Measurements from ENCODE around the gene POLR2C. TPM values are rescaled to one million over a fixed set of nuclear protein-coding genes. Genes with fewer than 3 reads are reported as not detected.

POLR2C gene
- total and polyA plus RNA-seq, 2 of the 13 experiments (the other 11 are each of a cell fraction or from before 2014, with no cell fraction given) = 104 to 216 TPM

DNA sequence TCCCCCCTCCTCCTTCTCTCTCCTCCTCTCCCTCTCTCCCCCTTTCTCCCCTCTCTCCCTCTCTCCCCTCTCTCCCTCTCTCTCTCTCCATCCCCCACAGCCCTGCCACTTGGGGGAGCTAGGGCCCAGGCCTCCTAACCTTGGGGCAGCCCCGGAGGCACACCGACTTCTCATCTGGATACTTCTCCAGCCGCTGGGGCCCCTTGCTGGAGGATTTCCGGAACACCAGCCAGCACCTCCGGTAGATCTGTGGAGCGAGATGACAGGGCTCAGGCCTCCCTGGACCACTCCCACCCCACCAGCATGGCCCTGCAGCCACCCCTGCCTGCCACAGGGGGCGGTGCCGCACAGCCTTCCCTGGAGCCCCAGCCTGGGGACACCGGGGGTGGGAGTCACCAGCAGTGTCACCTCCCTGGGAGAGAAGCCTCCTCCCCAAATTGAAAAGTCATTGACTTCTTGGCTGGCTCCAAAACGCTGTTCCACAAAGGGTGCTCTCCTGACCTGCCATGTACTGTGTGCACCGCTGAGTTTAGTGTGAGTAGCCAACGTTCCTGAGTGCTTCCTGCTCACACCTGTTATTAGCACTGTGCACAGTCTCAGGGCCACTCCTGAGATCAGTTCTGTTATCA is 13.3 kb downstream of the POLR2C start (continued):
- no peak for TF ChIP-seq KLF13 (CRISPR knock-in tag; IDR thresholded peaks at IDR 0.05)
- TF ChIP-seq, protein P1, sequence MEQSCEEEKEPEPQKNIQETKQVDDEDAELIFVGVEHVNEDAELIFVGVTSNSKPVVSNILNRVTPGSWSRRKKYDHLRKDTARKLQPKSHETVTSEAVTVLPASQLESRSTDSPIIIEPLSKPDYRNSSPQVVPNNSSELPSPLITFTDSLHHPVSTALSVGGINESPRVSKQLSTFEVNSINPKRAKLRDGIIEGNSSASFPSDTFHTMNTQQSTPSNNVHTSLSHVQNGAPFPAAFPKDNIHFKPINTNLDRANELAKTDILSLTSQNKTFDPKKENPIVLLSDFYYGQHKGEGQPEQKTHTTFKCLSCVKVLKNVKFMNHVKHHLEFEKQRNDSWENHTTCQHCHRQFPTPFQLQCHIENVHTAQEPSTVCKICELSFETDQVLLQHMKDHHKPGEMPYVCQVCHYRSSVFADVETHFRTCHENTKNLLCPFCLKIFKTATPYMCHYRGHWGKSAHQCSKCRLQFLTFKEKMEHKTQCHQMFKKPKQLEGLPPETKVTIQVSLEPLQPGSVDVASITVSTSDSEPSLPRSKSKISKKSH (CRISPR knock-in tag; IDR thresholded peaks at IDR 0.05; ENCODE audit: borderline replicate concordance) = no peak
- TF ChIP-seq ZBTB7B (CRISPR knock-in tag; IDR thresholded peaks at IDR 0.05) = no peak
- TF ChIP-seq, protein P2, sequence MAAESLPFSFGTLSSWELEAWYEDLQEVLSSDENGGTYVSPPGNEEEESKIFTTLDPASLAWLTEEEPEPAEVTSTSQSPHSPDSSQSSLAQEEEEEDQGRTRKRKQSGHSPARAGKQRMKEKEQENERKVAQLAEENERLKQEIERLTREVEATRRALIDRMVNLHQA (CRISPR knock-in tag; IDR thresholded peaks at IDR 0.05) = no peak
- peak; percentile 38; the same call in 1 of the 2 replicates for TF ChIP-seq MAZ (IDR thresholded peaks at IDR 0.05; ENCODE audit: borderline replicate concordance, low read depth, low read length)
- no peak for TF ChIP-seq MAZ (CRISPR knock-in tag; IDR thresholded peaks at IDR 0.05; ENCODE audit: low read depth)
- TF ChIP-seq, protein P3, sequence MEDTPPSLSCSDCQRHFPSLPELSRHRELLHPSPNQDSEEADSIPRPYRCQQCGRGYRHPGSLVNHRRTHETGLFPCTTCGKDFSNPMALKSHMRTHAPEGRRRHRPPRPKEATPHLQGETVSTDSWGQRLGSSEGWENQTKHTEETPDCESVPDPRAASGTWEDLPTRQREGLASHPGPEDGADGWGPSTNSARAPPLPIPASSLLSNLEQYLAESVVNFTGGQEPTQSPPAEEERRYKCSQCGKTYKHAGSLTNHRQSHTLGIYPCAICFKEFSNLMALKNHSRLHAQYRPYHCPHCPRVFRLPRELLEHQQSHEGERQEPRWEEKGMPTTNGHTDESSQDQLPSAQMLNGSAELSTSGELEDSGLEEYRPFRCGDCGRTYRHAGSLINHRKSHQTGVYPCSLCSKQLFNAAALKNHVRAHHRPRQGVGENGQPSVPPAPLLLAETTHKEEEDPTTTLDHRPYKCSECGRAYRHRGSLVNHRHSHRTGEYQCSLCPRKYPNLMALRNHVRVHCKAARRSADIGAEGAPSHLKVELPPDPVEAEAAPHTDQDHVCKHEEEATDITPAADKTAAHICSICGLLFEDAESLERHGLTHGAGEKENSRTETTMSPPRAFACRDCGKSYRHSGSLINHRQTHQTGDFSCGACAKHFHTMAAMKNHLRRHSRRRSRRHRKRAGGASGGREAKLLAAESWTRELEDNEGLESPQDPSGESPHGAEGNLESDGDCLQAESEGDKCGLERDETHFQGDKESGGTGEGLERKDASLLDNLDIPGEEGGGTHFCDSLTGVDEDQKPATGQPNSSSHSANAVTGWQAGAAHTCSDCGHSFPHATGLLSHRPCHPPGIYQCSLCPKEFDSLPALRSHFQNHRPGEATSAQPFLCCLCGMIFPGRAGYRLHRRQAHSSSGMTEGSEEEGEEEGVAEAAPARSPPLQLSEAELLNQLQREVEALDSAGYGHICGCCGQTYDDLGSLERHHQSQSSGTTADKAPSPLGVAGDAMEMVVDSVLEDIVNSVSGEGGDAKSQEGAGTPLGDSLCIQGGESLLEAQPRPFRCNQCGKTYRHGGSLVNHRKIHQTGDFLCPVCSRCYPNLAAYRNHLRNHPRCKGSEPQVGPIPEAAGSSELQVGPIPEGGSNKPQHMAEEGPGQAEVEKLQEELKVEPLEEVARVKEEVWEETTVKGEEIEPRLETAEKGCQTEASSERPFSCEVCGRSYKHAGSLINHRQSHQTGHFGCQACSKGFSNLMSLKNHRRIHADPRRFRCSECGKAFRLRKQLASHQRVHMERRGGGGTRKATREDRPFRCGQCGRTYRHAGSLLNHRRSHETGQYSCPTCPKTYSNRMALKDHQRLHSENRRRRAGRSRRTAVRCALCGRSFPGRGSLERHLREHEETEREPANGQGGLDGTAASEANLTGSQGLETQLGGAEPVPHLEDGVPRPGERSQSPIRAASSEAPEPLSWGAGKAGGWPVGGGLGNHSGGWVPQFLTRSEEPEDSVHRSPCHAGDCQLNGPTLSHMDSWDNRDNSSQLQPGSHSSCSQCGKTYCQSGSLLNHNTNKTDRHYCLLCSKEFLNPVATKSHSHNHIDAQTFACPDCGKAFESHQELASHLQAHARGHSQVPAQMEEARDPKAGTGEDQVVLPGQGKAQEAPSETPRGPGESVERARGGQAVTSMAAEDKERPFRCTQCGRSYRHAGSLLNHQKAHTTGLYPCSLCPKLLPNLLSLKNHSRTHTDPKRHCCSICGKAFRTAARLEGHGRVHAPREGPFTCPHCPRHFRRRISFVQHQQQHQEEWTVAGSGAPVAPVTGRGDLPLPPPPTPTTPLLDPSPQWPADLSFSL (CRISPR knock-in tag; IDR thresholded peaks at IDR 0.05) = no peak
- TF ChIP-seq SNAPC2 (CRISPR knock-in tag; IDR thresholded peaks at IDR 0.05) = 0 out of 2 replicates have a peak, but pooled peaks have one; percentile 51
- TF ChIP-seq PRDM10 (CRISPR knock-in tag; IDR thresholded peaks at IDR 0.05; ENCODE audit: low read depth) = 0 out of 2 replicates have a peak, but pooled peaks have one; percentile 31
- TF ChIP-seq BORCS8-MEF2B (CRISPR knock-in tag; IDR thresholded peaks at IDR 0.05) = no peak
- TF ChIP-seq RXRA (CRISPR knock-in tag; IDR thresholded peaks at IDR 0.05) = 0 out of 2 replicates have a peak, but pooled peaks have one; percentile 14
- no peak for TF ChIP-seq TBX3 (IDR thresholded peaks at IDR 0.05; ENCODE audit: borderline replicate concordance)
